Nephron progenitor cell (in vitro differentiated cells): ENCODE data around the gene ABI3BP.

Experiments used
- DNase-seq: peaks from one replicate; pipeline ENCODE4 v3.0.0; 2021
- H3K27ac Mint-ChIP-seq: 2 replicates; pipeline ENCODE4 v1.8.0; 2021; ENCODE audit warnings: mild to moderate bottlenecking, moderate library complexity, mixed read lengths
- H3K27me3 Mint-ChIP-seq: 2 replicates; pipeline ENCODE4 v1.8.0; 2021; ENCODE audit warnings: mild to moderate bottlenecking, low read depth, mixed read lengths; ENCODE audit not compliant: poor library complexity
- H3K36me3 Mint-ChIP-seq: 2 replicates; pipeline ENCODE4 v1.8.0; 2021; ENCODE audit warnings: low read depth, mixed read lengths
- H3K4me1 Mint-ChIP-seq: 2 replicates; pipeline ENCODE4 v1.8.0; 2021; ENCODE audit warnings: mixed read lengths
- H3K4me3 Mint-ChIP-seq: 2 replicates; pipeline ENCODE4 v1.8.0; 2021; ENCODE audit warnings: mild to moderate bottlenecking, moderate library complexity, mixed read lengths
- H3K9me3 Mint-ChIP-seq: 2 replicates; pipeline ENCODE4 v1.8.0; 2021; ENCODE audit warnings: mild to moderate bottlenecking, moderate library complexity, mixed read lengths
- TF ChIP-seq, protein P1 (sequence below): fragments of 200-600 bp; sonication (generic); IDR thresholded peaks from 2 replicates; pipeline ENCODE4 v1.5.0; 2021; ENCODE audit warnings: antibody characterized with exemption

The ABI3BP gene

DNA sequence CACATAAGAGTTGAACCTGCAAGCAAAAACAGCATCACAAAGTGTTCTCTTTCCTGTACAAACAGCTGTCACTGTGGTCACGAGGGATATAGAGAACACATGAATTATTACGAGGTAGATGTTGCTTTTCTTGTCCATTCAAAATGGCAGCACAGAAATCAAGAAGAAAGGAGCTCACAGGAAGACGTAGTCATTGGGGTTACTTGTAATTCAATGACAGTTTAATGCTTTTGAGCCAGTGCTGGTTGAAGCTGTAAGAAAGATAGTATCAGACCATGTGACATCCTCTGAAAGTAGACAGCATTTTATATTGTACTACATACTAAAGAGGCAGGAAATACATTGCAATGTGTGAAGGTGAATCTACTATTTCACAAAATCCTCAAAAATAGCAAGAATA, 140.4 kb downstream of the ABI3BP start:
- no peak for DNase-seq
- TF ChIP-seq, protein P1, sequence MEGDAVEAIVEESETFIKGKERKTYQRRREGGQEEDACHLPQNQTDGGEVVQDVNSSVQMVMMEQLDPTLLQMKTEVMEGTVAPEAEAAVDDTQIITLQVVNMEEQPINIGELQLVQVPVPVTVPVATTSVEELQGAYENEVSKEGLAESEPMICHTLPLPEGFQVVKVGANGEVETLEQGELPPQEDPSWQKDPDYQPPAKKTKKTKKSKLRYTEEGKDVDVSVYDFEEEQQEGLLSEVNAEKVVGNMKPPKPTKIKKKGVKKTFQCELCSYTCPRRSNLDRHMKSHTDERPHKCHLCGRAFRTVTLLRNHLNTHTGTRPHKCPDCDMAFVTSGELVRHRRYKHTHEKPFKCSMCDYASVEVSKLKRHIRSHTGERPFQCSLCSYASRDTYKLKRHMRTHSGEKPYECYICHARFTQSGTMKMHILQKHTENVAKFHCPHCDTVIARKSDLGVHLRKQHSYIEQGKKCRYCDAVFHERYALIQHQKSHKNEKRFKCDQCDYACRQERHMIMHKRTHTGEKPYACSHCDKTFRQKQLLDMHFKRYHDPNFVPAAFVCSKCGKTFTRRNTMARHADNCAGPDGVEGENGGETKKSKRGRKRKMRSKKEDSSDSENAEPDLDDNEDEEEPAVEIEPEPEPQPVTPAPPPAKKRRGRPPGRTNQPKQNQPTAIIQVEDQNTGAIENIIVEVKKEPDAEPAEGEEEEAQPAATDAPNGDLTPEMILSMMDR, result no peak
- no peak overlapping the region for H3K4me3 Mint-ChIP-seq

DNA sequence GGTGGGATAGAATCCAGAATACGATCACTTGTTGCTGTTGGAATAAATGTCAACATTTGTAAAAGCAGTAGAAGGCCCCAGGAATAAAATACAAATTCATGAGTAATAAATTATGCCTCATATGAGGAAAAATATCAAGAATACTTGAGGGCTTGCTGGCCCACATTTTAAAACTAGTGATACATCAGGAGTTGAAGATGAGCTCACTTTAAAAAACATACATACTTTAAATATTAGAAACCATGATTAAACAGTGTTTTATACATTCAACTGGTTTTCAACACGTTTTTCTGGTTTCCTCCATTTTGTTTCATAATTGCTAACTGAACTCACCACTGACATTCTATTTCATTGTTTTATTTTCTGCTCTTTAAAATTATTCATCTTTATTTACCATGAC, 142.5 kb downstream of the ABI3BP start:
- TF ChIP-seq, protein P1, result no peak

More for the DNA sequence above, 140.4 kb downstream of the ABI3BP start:
- Mint-ChIP-seq H3K9me3 (no peaks in the 10 kb centered on the region), H3K27me3 (peaks cover 5% of the 10 kb centered on the region), H3K27ac (no peak overlapping the region), H3K4me1 (no peaks in the 10 kb centered on the region), H3K36me3 (no peaks in the 10 kb centered on the region)

DNA sequence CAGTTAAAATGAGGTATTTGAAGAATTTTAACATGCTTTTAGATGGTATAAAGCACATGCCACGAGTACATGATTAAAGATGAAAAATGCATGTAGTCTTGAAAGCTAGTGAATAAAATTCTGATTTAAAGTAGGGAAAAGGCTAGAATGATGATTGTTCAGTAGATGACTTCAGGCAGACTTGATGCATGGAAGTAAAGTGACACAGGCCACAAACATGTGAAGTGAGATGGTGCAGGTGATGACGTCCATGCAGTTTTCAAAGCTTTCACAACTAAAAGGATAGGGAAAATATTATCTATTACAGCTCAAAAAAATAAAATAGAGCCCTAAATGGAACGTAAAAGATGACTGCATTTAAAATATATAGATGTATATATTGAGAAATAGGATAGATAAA, 143.1 kb downstream of the ABI3BP start:
- H3K27ac Mint-ChIP-seq, result no peak overlapping the region
- no peak for DNase-seq
- H3K4me3 Mint-ChIP-seq, result no peak overlapping the region
- TF ChIP-seq, protein P1, result no peak
- no peaks in the 10 kb centered on the region for H3K9me3 Mint-ChIP-seq
- H3K36me3 Mint-ChIP-seq, result no peaks in the 10 kb centered on the region
- peaks cover 5% of the 10 kb centered on the region for H3K27me3 Mint-ChIP-seq
- no peaks in the 10 kb centered on the region for H3K4me1 Mint-ChIP-seq

More for the DNA sequence above, 142.5 kb downstream of the ABI3BP start:
- no peaks in the 10 kb centered on the region for H3K36me3 Mint-ChIP-seq
- H3K4me1 Mint-ChIP-seq, result no peaks in the 10 kb centered on the region
- no peak overlapping the region for H3K4me3 Mint-ChIP-seq
- H3K27ac Mint-ChIP-seq, result no peak overlapping the region
- H3K27me3 Mint-ChIP-seq, result peaks cover 5% of the 10 kb centered on the region
- no peaks in the 10 kb centered on the region for H3K9me3 Mint-ChIP-seq
- DNase-seq, result no peak

DNA sequence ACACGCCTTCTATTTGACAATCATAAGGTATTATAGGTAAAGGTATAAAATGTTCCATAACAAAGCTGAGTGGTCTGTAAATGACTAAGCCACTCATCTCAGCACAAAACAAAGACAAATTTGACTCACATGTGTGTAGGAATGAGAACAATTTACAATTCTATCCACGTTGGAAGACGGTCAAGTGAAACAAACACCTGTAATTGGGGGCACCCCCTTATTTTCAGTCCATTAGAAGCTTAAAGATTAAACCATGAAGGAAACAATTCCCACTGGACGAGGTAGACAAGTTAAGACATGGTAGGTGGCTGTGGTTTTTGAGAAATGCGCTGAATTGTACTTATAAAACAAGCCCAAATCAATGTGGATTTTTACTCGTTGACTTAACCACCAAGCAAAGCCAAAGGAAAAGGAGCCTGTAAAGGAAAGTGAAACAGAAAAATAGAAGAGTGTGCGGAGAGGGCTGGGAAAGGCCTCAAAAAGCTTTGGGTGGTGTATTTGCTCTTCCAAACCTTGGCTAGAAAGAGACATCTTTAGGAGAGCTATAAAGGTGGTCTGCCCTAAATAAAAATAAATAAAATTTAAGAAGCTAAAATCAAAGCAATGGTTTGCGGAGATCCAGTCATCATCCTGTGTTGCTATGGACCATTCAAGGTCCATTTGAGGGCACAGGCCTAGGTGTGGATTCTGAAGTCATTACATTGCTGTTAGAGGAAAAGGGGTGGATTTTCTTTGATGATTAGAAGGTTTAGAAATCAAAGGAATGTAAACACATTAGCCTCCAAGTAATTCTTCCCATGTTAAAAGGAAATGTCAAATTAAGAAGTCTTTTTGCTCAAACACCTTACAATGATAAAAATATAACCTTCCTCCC, 148.9 kb downstream of the ABI3BP start:
- H3K4me1 Mint-ChIP-seq, result peaks cover 1% of the 10 kb centered on the region
- H3K9me3 Mint-ChIP-seq, result no peaks in the 10 kb centered on the region
- TF ChIP-seq, protein P1, result no peak
- no peak overlapping the region for H3K4me3 Mint-ChIP-seq
- no peaks in the 10 kb centered on the region for H3K36me3 Mint-ChIP-seq
- no peak overlapping the region for H3K27ac Mint-ChIP-seq
- DNase-seq, result no peak
- H3K27me3 Mint-ChIP-seq, result peaks cover 4% of the 10 kb centered on the region

- peaks cover 12% of the 10 kb centered on the region for H3K27me3 Mint-ChIP-seq
- no peak for DNase-seq
- TF ChIP-seq, protein P1, result no peak
- H3K36me3 Mint-ChIP-seq, result no peaks in the 10 kb centered on the region
- no peak overlapping the region for H3K4me3 Mint-ChIP-seq
- H3K27ac Mint-ChIP-seq, result no peak overlapping the region
- H3K4me1 Mint-ChIP-seq, result peaks cover 4% of the 10 kb centered on the region
- H3K9me3 Mint-ChIP-seq, result no peaks in the 10 kb centered on the region
Measured at GRCh38 chr3:100838157-100838556, 155.1 kb downstream of the ABI3BP start.

GRCh38 chr3:100836661-100837060, 156.6 kb downstream of the ABI3BP start:
- peaks cover 4% of the 10 kb centered on the region for H3K4me1 Mint-ChIP-seq
- H3K27me3 Mint-ChIP-seq, result peaks cover 9% of the 10 kb centered on the region
- no peak for DNase-seq
- no peaks in the 10 kb centered on the region for H3K36me3 Mint-ChIP-seq
- TF ChIP-seq, protein P1, result no peak
- no peak overlapping the region for H3K4me3 Mint-ChIP-seq
- H3K27ac Mint-ChIP-seq, result no peak overlapping the region
- no peaks in the 10 kb centered on the region for H3K9me3 Mint-ChIP-seq
